Activated CD4-positive, alpha-beta memory T cell treated with anti-CD3 and anti-CD28 coated beads for 36 hours (primary cell): Measurements from ENCODE around the gene CHRM4. TPM values are rescaled to one million over a fixed set of nuclear protein-coding genes. Genes with fewer than 3 reads are reported as not detected.

Experiments
- CTCF ChIA-PET: fragments of 350-600 bp; sonication (Branson Sonifier 250); formaldehyde crosslinking; loops from one replicate; lab custom pipeline; 2021; ENCODE audit warnings: antibody characterized with exemption, inconsistent platforms; lab: Charles Lee
- POLR2A ChIA-PET: fragments of 350-600 bp; sonication (Branson Sonifier 250); formaldehyde crosslinking; loops from one replicate; lab custom pipeline; 2021; ENCODE audit warnings: antibody characterized with exemption; lab: Charles Lee
- DNase-seq: peaks from one replicate; pipeline ENCODE4 v3.0.0-alpha.2; 2020
- H3K27ac Mint-ChIP-seq: one replicate; pipeline ENCODE4 v1.8.0; 2021; ENCODE audit warnings: mixed read lengths
- H3K27me3 Mint-ChIP-seq: one replicate; pipeline ENCODE4 v1.8.0; 2021; ENCODE audit warnings: mixed read lengths
- H3K36me3 Mint-ChIP-seq: one replicate; pipeline ENCODE4 v1.8.0; 2021; ENCODE audit warnings: mixed read lengths
- H3K4me1 Mint-ChIP-seq: one replicate; pipeline ENCODE4 v1.8.0; 2021; ENCODE audit warnings: low read depth, mixed read lengths
- H3K4me3 Mint-ChIP-seq: one replicate; pipeline ENCODE4 v1.8.0; 2021; ENCODE audit warnings: mild to moderate bottlenecking, mixed read lengths
- H3K9me3 Mint-ChIP-seq: one replicate; pipeline ENCODE4 v1.8.0; 2021; ENCODE audit warnings: mixed read lengths
- intact Hi-C: fragments of 100-400 bp; cut with micrococcal nuclease; formaldehyde crosslinking; loops from one replicate; pipeline ENCODE4 v1.15.1; 2023
- total RNA-seq, 2 experiments: library from RNA; stranded (reverse); gene quantifications; one replicate each; pipeline ENCODE4 v1.2.3, GENCODE V29; 2021

The CHRM4 gene
- total RNA-seq, 2 experiments from 2014 or later: not detected

DNA sequence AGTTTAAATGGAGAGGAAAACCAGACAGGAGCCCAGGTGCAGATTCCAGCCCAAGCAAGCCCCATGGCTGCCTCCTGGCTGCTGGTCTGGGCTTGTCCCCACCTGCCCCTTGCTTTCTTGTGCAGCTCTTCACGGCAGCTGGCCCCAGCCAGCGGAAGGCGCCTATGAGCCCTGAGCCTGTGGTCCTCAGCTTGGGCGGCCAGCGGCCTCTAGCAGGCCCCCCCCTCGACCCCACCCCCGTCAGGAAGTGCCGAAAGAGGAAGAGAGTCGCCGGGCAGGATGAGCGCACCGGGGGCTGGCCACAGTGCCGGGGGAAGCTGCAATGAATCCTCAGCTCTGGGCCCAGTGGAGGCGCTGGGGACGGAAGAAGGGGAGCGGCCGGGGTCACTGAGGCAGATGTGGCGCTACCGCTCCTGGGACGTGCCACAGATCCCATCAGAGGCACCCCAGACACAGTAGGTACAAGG, 46.4 kb downstream of the CHRM4 start:
- peak overlapping the region; percentile 72 for H3K27ac Mint-ChIP-seq
- no peaks in the 10 kb centered on the region for H3K27me3 Mint-ChIP-seq
- no peaks in the 10 kb centered on the region for H3K9me3 Mint-ChIP-seq
- H3K4me1 Mint-ChIP-seq: peaks cover 72% of the 10 kb centered on the region
- H3K36me3 Mint-ChIP-seq: peaks cover 2% of the 10 kb centered on the region
- ChIA-PET CTCF (interaction anchor here (1.1 to 15.3 kb wide), 7 partner anchors 12 to 106 kb away, joined by 3 to 346 read pairs (median 4); partner anchors contain the start of gene CHRM4), POLR2A (interaction anchor here (1.3 to 1.6 kb wide), 3 partner anchors 13 to 104 kb away, joined by 3 read pairs; no protein-coding TSS in a partner anchor)
- DNase-seq: peak; percentile 53
- intact Hi-C loops: no loop called here
- peak overlapping the region; percentile 73 for H3K4me3 Mint-ChIP-seq

DNA sequence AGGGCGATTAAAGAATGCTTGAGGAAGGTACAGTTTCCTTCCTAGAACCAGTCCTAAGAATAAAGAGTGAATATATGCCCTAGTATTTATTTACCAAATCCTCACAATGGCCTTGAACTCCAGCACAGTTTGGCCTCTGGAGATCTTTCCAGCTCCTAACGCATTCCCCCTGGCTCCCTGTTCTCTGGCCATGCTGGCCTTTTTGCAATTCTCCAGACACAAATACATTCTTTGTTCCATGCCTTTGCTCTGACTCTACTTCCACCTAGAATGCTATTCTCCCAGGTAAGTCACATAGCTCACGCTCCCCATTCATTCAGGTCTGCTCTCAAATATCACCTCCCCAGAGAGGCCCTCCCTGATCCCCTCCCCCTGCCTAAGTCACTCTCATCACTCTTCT, 48.1 kb downstream of the CHRM4 start:
- intact Hi-C loops: no loop called here
- H3K4me3 Mint-ChIP-seq: no peak overlapping the region
- no peak for DNase-seq
- ChIA-PET CTCF (interaction anchor here (1.4 to 15.3 kb wide), 4 partner anchors 9 to 34 kb away, joined by 4 to 346 read pairs (median 29); no protein-coding TSS in a partner anchor), POLR2A (interaction anchor here (0.6 to 1.7 kb wide), 2 partner anchors 9 to 49 kb away, joined by 3 read pairs; no protein-coding TSS in a partner anchor)
- no peak overlapping the region for H3K27ac Mint-ChIP-seq
- H3K9me3 Mint-ChIP-seq: no peaks in the 10 kb centered on the region
- H3K4me1 Mint-ChIP-seq: peaks cover 61% of the 10 kb centered on the region
- H3K27me3 Mint-ChIP-seq: no peaks in the 10 kb centered on the region
- H3K36me3 Mint-ChIP-seq: no peaks in the 10 kb centered on the region

DNA sequence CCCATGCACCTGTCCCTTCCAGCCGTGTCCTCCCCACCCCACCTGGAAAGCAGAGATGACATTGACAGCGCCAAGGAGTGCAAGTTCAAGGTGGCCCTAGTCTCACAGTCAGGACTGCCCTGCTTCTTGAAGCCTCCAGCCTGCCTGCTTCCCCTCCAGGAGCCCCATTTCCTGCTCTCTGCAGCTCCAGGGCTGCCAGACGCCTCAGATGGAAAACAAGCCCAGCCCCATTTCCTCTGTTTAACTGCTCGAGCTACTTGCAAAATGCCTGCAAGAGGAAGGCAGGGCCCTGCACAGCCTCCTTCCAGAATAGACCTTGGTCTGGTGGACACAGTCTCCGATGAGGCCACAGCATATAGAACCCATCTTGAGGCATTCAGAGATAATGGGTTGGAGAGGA, 49.3 kb downstream of the CHRM4 start:
- Mint-ChIP-seq H3K4me3 (no peak overlapping the region), H3K36me3 (no peaks in the 10 kb centered on the region), H3K27ac (peak overlapping the region; percentile 11), H3K9me3 (no peaks in the 10 kb centered on the region), H3K4me1 (peaks cover 65% of the 10 kb centered on the region), H3K27me3 (no peaks in the 10 kb centered on the region)
- POLR2A ChIA-PET: interaction anchor here (1.0 to 1.7 kb wide), 2 partner anchors 23 to 50 kb away, joined by 3 read pairs; no protein-coding TSS in a partner anchor
- CTCF ChIA-PET: interaction anchor here (1.2 to 15.3 kb wide), 4 partner anchors 9 to 47 kb away, joined by 4 to 346 read pairs (median 29); no protein-coding TSS in a partner anchor
- no peak for DNase-seq
- intact Hi-C loops: no loop called here

DNA sequence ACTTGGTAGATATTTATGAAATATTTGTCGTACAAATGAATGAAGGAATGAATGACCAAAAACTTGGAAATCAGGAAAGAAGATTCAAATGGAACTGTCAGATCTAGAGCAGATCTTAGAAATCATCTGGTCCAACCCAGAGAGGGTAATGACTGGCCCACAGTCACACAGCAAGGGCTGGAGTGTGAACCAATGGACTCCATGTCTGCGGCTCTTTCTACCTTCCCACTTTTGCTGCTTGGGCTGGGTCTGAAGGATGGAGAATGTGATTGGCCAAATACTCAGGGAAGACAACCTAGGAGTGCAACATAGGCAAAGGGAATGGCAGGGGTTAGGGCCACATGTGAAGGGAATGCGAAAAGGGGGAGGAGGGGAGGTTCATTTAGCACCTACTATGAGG, 50.1 kb downstream of the CHRM4 start:
- no peaks in the 10 kb centered on the region for H3K9me3 Mint-ChIP-seq
- no peak overlapping the region for H3K4me3 Mint-ChIP-seq
- ChIA-PET POLR2A (interaction anchor here (1.0 kb wide), 1 partner anchor 22 kb away, joined by 3 read pairs; no protein-coding TSS in a partner anchor), CTCF (interaction anchor here (1.2 to 15.3 kb wide), 4 partner anchors 8 to 47 kb away, joined by 4 to 346 read pairs (median 29); no protein-coding TSS in a partner anchor)
- no peaks in the 10 kb centered on the region for H3K27me3 Mint-ChIP-seq
- DNase-seq: no peak
- intact Hi-C loops: no loop called here
- peaks cover 65% of the 10 kb centered on the region for H3K4me1 Mint-ChIP-seq
- H3K36me3 Mint-ChIP-seq: no peaks in the 10 kb centered on the region
- H3K27ac Mint-ChIP-seq: no peak overlapping the region

DNA sequence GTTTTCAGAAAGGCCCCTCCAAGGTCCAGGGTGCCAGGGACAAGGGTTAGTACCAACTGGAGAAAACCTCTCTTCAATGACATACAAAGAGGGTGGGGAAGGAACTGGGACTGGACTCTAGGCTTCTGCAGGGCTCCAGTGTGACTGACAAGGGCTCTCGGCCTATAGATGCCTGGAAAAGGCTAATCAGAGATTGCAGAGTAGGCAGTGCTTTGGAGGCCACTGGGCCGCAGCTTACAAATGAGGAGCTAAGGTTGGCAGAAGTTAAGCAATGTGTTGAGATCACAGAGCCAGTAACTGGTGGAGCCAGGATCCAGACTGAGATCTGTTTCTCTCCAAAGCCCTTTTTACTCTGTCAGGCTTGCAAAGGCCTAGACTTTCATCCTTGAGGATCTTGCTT, 51.8 kb downstream of the CHRM4 start:
- H3K27ac Mint-ChIP-seq: no peak overlapping the region
- H3K4me3 Mint-ChIP-seq: no peak overlapping the region
- no peak for DNase-seq
- no peaks in the 10 kb centered on the region for H3K9me3 Mint-ChIP-seq
- H3K4me1 Mint-ChIP-seq: peaks cover 65% of the 10 kb centered on the region
- H3K36me3 Mint-ChIP-seq: no peaks in the 10 kb centered on the region
- no peaks in the 10 kb centered on the region for H3K27me3 Mint-ChIP-seq
- ChIA-PET POLR2A (interaction anchor here (1.0 to 1.2 kb wide), 2 partner anchors 8 to 21 kb away, joined by 3 read pairs; no protein-coding TSS in a partner anchor), CTCF (interaction anchor here (1.2 to 1.4 kb wide), 2 partner anchors 13 to 100 kb away, joined by 5 to 9 read pairs; no protein-coding TSS in a partner anchor)
- intact Hi-C loops: no loop called here

DNA sequence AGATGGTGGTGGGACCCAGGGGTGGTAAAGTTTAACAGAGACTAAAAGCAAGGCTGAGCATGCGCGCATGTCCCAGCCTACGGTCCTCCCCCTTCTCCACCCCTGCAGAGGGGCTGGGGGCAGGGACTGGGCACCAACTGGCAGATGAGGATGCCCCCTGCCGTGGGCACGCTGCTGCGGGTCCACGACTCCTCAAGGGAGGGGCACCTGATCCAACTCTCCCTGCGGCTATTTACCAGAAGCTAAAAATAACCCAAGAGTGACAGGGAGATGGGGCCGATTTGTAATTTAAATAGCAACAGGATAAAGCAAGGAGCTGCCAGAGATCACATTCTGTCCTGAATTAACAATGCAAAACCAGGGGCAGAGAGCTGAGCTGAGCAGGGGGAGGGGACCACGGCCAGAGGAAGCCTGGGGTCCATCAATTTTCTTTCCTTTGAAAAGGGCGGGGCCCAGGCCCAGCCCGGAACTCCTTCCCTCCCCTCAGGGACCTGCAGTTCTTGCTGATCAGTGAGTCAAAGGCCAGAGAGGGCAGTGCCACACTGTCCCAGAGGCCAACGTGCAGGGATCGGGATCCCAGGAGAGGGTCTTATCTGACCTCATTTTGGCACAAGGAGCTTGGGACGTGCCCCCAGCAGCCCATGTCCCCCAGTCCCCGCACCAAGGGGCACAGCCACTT, 52.4 kb downstream of the CHRM4 start:
- H3K4me1 Mint-ChIP-seq: peaks cover 69% of the 10 kb centered on the region
- POLR2A ChIA-PET: no interaction called here

DNA sequence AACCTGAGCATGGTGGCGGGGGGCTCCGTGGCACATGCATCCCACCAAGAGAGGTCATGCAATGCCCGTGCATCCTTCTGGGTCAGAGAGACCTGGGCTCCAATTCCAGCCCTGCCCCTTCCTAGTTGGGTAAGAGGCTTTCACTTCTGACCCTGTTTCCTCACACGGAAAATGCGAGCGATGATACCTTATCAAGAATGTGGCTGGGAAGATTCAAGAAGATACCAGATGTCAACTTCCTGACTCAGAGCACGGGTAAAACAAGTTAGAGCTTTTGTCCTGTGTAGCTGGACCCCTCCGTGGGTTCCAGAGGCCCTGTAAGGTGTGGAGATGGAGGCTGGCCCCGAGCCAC, 53.0 kb downstream of the CHRM4 start:
- intact Hi-C loops: no loop called here
- CTCF ChIA-PET: interaction anchor here (1.0 kb wide), 1 partner anchor 29 kb away, joined by 3 read pairs; no protein-coding TSS in a partner anchor
- no peaks in the 10 kb centered on the region for H3K27me3 Mint-ChIP-seq

More for the DNA sequence above, 52.4 kb downstream of the CHRM4 start:
- no peaks in the 10 kb centered on the region for H3K9me3 Mint-ChIP-seq
- no peaks in the 10 kb centered on the region for H3K36me3 Mint-ChIP-seq
- H3K27me3 Mint-ChIP-seq: no peaks in the 10 kb centered on the region
- no peak for DNase-seq
- intact Hi-C loops: no loop called here
- CTCF ChIA-PET: interaction anchor here (1.0 to 1.4 kb wide), 3 partner anchors 13 to 100 kb away, joined by 3 to 9 read pairs (median 5); no protein-coding TSS in a partner anchor
- H3K4me3 Mint-ChIP-seq: no peak overlapping the region
- no peak overlapping the region for H3K27ac Mint-ChIP-seq

DNA sequence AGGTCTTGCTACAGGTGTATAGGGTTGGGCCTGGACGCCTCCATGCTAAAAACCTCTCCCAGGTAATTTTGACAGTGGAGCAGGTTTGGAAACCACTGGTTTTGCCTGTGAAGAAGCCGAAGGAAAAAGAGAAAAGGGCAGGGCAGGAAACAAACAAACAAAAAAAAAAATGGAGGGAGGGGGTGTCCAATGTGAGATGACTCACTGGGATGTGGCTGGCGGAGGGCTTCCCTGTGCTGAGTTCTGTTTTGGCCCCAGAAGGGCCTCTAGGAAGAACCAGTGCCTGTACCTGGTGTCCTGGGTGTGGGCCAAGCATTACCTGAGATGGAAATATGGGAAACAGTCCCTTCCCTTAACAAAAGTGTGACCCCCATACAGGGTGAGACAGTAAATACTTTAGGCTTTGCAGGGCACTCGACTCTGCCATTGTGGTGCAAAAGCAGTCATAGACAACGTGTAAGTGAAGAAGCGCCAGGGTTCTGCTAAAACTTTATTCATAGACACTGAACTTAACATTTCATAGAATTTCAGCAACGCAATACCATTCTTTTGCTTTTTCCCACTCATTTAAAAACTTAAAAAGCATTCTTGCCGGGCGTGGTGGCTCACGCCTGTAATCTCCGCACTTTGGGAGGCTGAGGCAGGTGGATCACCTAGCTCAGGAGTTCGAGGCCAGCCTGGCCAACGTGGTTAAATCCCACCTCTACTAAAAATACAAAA, 53.8 kb downstream of the CHRM4 start:
- no peak for DNase-seq
- intact Hi-C loops: no loop called here
- ChIA-PET CTCF (no interaction called here), POLR2A (no interaction called here)
- no peak overlapping the region for H3K27ac Mint-ChIP-seq
- no peaks in the 10 kb centered on the region for H3K36me3 Mint-ChIP-seq
- H3K4me3 Mint-ChIP-seq: no peak overlapping the region
- H3K4me1 Mint-ChIP-seq: peaks cover 66% of the 10 kb centered on the region
- H3K27me3 Mint-ChIP-seq: no peaks in the 10 kb centered on the region
- no peaks in the 10 kb centered on the region for H3K9me3 Mint-ChIP-seq

More for the DNA sequence above, 53.0 kb downstream of the CHRM4 start:
- Mint-ChIP-seq H3K4me3 (no peak overlapping the region), H3K4me1 (peaks cover 69% of the 10 kb centered on the region), H3K27ac (no peak overlapping the region), H3K9me3 (no peaks in the 10 kb centered on the region), H3K36me3 (no peaks in the 10 kb centered on the region)
- DNase-seq: no peak
- POLR2A ChIA-PET: no interaction called here

DNA sequence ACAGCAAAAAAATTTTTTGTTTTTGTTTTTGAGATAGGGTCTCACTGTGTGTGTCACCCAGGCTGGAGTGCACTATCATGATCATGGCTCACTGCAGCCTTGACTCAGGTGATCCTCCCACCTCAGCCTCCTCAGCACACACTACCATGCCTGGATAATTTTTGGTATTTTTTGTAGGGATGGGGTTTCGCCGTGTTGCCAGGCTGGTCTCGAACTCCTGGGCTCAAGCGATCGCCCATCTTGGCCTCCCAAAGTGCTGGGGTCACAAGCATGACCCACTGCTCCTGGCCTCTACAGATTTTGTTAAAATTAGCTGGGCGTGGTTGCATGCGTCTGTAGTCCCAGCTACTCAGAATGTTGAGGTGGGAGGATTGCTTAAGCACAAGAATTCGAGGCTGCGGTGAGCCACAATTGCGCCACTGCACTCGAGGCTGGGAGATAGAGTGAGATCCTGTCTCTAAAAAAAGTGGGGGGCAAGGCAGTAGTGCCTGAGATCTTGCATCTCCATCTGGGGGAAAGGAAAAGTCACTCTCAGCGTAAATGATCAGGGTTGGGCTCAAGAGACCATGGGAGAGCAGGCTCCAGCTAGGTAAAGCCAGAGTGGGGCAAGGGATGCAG, 54.9 kb downstream of the CHRM4 start:
- H3K4me3 Mint-ChIP-seq: no peak overlapping the region
- no peaks in the 10 kb centered on the region for H3K36me3 Mint-ChIP-seq
- ChIA-PET POLR2A (no interaction called here), CTCF (interaction anchor here (0.9 to 7.6 kb wide), 2 partner anchors 8 to 98 kb away, joined by 3 to 52 read pairs; partner anchors contain the start of gene DGKZ)
- intact Hi-C loops: no loop called here
- no peaks in the 10 kb centered on the region for H3K9me3 Mint-ChIP-seq
- no peak overlapping the region for H3K27ac Mint-ChIP-seq
- DNase-seq: no peak
- H3K4me1 Mint-ChIP-seq: peaks cover 63% of the 10 kb centered on the region
- H3K27me3 Mint-ChIP-seq: no peaks in the 10 kb centered on the region

DNA sequence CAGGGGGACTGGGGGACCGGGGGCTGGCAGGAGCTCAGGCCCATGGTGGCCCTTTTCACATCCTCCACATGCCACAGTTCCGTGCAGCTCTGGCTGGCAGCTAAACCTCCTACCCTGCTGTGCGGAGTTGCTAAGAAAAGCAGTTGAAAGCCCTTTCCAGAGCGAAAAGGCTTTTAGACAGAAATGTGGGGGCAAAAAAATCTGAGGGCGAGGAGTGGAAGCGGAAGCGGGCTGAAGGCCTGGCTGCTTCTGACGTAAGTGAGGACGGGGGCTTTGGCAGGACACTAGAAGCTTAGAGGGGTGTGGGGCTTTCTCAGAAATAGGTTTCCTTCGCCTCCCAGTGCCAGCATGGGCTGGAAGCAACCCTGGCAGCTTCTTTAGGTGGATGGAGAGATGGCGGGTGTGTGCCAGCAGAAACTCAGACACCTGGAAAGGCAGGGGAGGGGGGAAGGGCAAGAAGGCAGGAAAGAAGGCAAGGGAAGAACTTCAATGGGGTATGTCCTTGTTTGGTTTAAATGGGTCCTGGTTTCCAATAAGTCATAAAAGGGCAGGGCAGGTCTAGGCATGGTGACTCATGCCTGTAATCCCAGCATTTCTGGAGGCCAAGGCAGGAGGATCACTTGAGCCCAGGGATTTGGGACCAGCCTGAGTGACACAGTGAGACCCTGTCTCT, 55.5 kb downstream of the CHRM4 start:
- Mint-ChIP-seq H3K27me3 (no peaks in the 10 kb centered on the region), H3K36me3 (no peaks in the 10 kb centered on the region), H3K4me3 (no peak overlapping the region), H3K4me1 (peaks cover 63% of the 10 kb centered on the region), H3K9me3 (no peaks in the 10 kb centered on the region), H3K27ac (peak overlapping the region; percentile 50)
- POLR2A ChIA-PET: no interaction called here
- CTCF ChIA-PET: interaction anchor here (0.9 to 7.6 kb wide), 3 partner anchors 9 to 97 kb away, joined by 3 to 52 read pairs (median 3); partner anchors contain the start of gene DGKZ
- intact Hi-C loops: no loop called here
- DNase-seq: no peak

DNA sequence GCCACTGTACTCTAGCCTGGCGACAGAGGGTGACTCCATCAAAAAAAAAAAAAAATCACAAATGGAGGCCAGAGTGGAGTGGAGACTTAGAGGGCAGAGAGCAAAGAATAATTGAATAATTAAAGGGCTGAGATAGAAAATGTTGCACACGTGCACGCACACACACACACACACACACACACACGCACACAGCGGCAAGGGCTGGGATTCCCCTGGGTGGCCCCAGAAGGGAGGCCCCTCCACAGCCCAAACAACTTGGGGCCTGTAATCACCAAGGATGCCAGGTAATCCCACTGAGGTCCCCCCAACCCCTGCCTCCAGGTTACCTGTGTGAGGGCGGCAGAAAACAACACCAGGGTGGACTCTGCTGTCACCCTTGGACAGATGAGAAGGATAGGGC, 56.3 kb downstream of the CHRM4 start:
- H3K27ac Mint-ChIP-seq: no peak overlapping the region

More for the DNA sequence above, 56.3 kb downstream of the CHRM4 start:
- Mint-ChIP-seq H3K9me3 (no peaks in the 10 kb centered on the region), H3K36me3 (no peaks in the 10 kb centered on the region), H3K4me1 (peaks cover 70% of the 10 kb centered on the region), H3K27me3 (no peaks in the 10 kb centered on the region), H3K4me3 (no peak overlapping the region)
- no peak for DNase-seq
- ChIA-PET POLR2A (no interaction called here), CTCF (interaction anchor here (1.1 to 7.6 kb wide), 3 partner anchors 9 to 26 kb away, joined by 3 to 52 read pairs (median 4); partner anchors contain the start of gene DGKZ)
- intact Hi-C loops: no loop called here
